HepG2 (cell line): ENCODE data around the gene C6orf62. TPM values are rescaled to one million over a fixed set of nuclear protein-coding genes. Genes with fewer than 3 reads are reported as not detected.

Experiments
- ATF6 ChIP-seq: sonication (generic); formaldehyde crosslinking; conservative IDR thresholded peaks from 2 replicates; pipeline ENCODE4 v1.4.0; 2020; ENCODE audit warnings: missing genetic modification reagents
- DMAP1 ChIP-seq: IDR thresholded peaks from 2 replicates; pipeline ENCODE4 v1.6.1; 2016
- FOXM1 ChIP-seq: sonication (generic); formaldehyde crosslinking; IDR thresholded peaks from 2 replicates; pipeline ENCODE4 v1.5.0; 2020; ENCODE audit warnings: missing genetic modification reagents
- HMG20B ChIP-seq: conservative IDR thresholded peaks from 2 replicates; pipeline ENCODE4 v1.6.1; 2016; ENCODE audit warnings: missing genetic modification reagents, missing compliant biosample characterization
- HOXD1 ChIP-seq: sonication (generic); formaldehyde crosslinking; IDR thresholded peaks from 2 replicates; pipeline ENCODE4 v1.5.0; 2020; ENCODE audit warnings: missing genetic modification reagents
- PHF8 ChIP-seq: sonication (generic); formaldehyde crosslinking; IDR thresholded peaks from 2 replicates; pipeline ENCODE4 v1.5.0; 2020; ENCODE audit warnings: missing genetic modification reagents
- POLR2AphosphoS2 ChIP-seq: IDR thresholded peaks from 2 replicates; pipeline ENCODE4 v1.6.1; 2011; ENCODE audit warnings: low read depth, low read length, improper control_type of control experiment
- PREB ChIP-seq: sonication (generic); formaldehyde crosslinking; IDR thresholded peaks from 2 replicates; pipeline ENCODE4 v1.4.0; 2020; ENCODE audit warnings: missing genetic modification reagents
- RFXANK ChIP-seq: IDR thresholded peaks from 2 replicates; pipeline ENCODE4 v1.6.1; 2016
- RNF219 ChIP-seq: sonication (generic); formaldehyde crosslinking; IDR thresholded peaks from 2 replicates; pipeline ENCODE4 v1.5.0; 2020; ENCODE audit warnings: mild to moderate bottlenecking, missing genetic modification reagents
- SOX13 ChIP-seq, 3 experiments: fragments of 450-650 bp in 1 of 3; sonication (generic) in 1 of 3; formaldehyde crosslinking in 1 of 3; IDR thresholded peaks in 2 of 3; conservative IDR thresholded peaks in 1 of 3; 2 replicates each; pipeline versions ENCODE4 v1.5.0 to v1.6.1; 2016 to 2020; ENCODE audit warnings: antibody characterized with exemption in 1 of 3, mild to moderate bottlenecking in 1 of 3, missing compliant biosample characterization in 1 of 3, missing genetic modification reagents in 1 of 3, moderate library complexity in 1 of 3
- SOX5 ChIP-seq: IDR thresholded peaks from 2 replicates; pipeline ENCODE4 v1.6.1; 2016; ENCODE audit warnings: borderline replicate concordance
- TARDBP ChIP-seq: sonication (generic); formaldehyde crosslinking; IDR thresholded peaks from 2 replicates; pipeline ENCODE4 v1.8.0; 2022; ENCODE audit warnings: mild to moderate bottlenecking, missing genetic modification reagents
- WIZ ChIP-seq: sonication (generic); formaldehyde crosslinking; IDR thresholded peaks from 2 replicates; pipeline ENCODE4 v1.5.1; 2020; ENCODE audit warnings: mild to moderate bottlenecking, missing genetic modification reagents
- ZNF138 ChIP-seq: sonication (generic); formaldehyde crosslinking; IDR thresholded peaks from 2 replicates; pipeline ENCODE4 v1.5.0; 2020; ENCODE audit warnings: mild to moderate bottlenecking, low read depth, missing genetic modification reagents
- ZNF557 ChIP-seq: sonication (generic); formaldehyde crosslinking; IDR thresholded peaks from 2 replicates; pipeline ENCODE4 v1.4.0; 2020; ENCODE audit warnings: missing genetic modification reagents
- ZNF646 ChIP-seq: sonication (generic); formaldehyde crosslinking; IDR thresholded peaks from 2 replicates; pipeline ENCODE4 v1.9.0; 2021; ENCODE audit warnings: mild to moderate bottlenecking, missing genetic modification reagents
- ZNF841 ChIP-seq: sonication (generic); formaldehyde crosslinking; IDR thresholded peaks from 2 replicates; pipeline ENCODE4 v1.8.1; 2023; ENCODE audit warnings: missing genetic modification reagents, borderline replicate concordance
- polyA plus RNA-seq, 8 experiments: library from polyadenylated mRNA; depleted of rRNA in 3 of 8; stranded (reverse) in 7 of 8; unstranded in 1 of 8; fragments of >200 nt; fragmentation: Illumina TruSeq in 4 of 8; extraction: Trizol in 4 of 8; gene quantifications; 2 replicates each; pipeline versions ENCODE4 v1.2.1 to v1.2.3, GENCODE V29; 2011 to 2016; ENCODE audit warnings: low read depth in 4 of 8, missing spikeins in 1 of 8, mixed read lengths in 1 of 8; ENCODE audit not compliant: insufficient read depth in 1 of 8
- total RNA-seq, 5 experiments: library from RNA; depleted of rRNA; stranded (reverse); fragments of >200 nt; fragmentation: Illumina TruSeq; extraction: Trizol; gene quantifications; 2 replicates each; pipeline ENCODE4 v1.2.3, GENCODE V29; 2016; ENCODE audit warnings: low read depth in 1 of 5

C6orf62 gene
- total and polyA plus RNA-seq, 2 of the 13 experiments (the other 11 are each of a cell fraction or from before 2014, with no cell fraction given): 54.8 to 90.4 TPM

GRCh38 chr6:24720131-24720603 lies 1.2 kb upstream of the C6orf62 start (continued):
- TF ChIP-seq SOX5 (CRISPR knock-in tag) (no peak), PREB (CRISPR knock-in tag) (no peak), RFXANK (CRISPR knock-in tag) (no peak), ZNF138 (no peak), HOXD1 (CRISPR knock-in tag) (0 out of 2 replicates have a peak, but pooled peaks have one; percentile 25), ZNF841 (0 out of 2 replicates have a peak, but pooled peaks have one; percentile 53), TARDBP (no peak), ZNF557 (CRISPR knock-in tag) (no peak), SOX13 (IDR thresholded peaks at IDR 0.05) (peak; percentile 1; the same call in 1 of the 2 replicates), SOX13 (CRISPR knock-in tag; conservative IDR thresholded peaks at IDR 0.05 in 1 of 2, IDR thresholded peaks at IDR 0.05 in 1 of 2) (no peak), WIZ (CRISPR knock-in tag) (no peak), DMAP1 (CRISPR knock-in tag) (no peak), RNF219 (no peak), ZNF646 (CRISPR knock-in tag) (no peak), HMG20B (CRISPR knock-in tag) (peak; percentile 46; the same call in 1 of the 2 replicates), PHF8 (CRISPR knock-in tag) (peak; percentile 53; the same call in 1 of the 2 replicates), POLR2AphosphoS2 (0 out of 2 replicates have a peak, but pooled peaks have one; percentile 10), ATF6 (no peak), FOXM1 (CRISPR knock-in tag) (no peak)
